ENCODE data around the gene GPS1. TPM values are rescaled to one million over a fixed set of nuclear protein-coding genes. Genes with fewer than 3 reads are reported as not detected.

GPS1 gene
- total and polyA plus RNA-seq, 9 of the 15 experiments (the other 6 are each of a cell fraction or from before 2014, with no cell fraction given): 3.1 to 167 (median 69.9) TPM

DNA sequence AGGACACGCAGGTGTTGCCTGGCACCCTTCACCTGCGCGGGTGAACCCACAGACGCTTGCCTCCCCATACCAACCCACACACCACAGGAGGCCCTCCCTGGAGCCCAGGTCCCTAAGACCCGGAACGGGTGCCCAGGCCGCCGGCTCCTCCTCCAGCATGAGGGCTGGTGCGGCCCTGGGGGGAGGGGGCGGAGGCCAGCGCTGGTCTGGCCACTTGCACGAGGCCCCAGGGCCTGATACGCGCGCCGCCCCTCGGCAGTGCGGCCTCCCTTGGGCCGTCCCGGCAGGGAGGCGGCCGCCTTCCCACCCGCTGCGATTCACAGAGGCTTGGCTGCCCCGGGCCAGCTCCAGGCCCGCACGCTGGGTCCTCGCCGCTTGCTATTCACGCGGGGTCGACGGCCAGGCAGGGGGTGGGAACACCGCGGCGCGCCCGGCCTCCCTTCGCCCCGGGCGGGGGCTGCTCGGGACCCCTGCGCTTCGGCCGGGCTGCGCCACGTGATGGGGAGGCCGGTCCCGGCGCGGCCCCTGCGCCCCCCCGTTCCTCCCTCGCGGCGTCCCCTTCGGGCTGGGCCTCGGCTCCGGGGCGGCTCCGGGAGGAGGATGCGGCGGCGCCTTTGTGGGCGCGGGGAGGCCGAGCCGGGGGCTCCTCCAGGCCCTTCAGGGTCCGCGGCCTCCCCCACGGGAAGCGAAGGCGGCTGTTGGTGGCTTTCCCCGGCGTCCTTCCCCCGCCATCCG lies 45.7 kb downstream of the GPS1 start (continued):
- TF ChIP-seq SFPQ (IDR thresholded peaks at IDR 0.05; ENCODE audit: low read depth, low read length): peak; percentile 52; the same call in 1 of the 2 replicates
- no peak for TF ChIP-seq RREB1 (CRISPR knock-in tag; IDR thresholded peaks at IDR 0.05)
- TF ChIP-seq NONO (IDR thresholded peaks at IDR 0.05; ENCODE audit: low read depth in 2 of 2, low read length in 1 of 2): peak in 1 of 2 experiments; percentile 65; a peak in 1 of 4 replicates
- TF ChIP-seq MAX (CRISPR knock-in tag; IDR thresholded peaks at IDR 0.05): peak; percentile 70; the same call in 1 of the 2 replicates
- TF ChIP-seq NR4A1 (CRISPR knock-in tag; IDR thresholded peaks at IDR 0.05): no peak
- no peak for TF ChIP-seq NR4A1 (tag; IDR thresholded peaks at IDR 0.05)
- TF ChIP-seq ZNF12 (CRISPR knock-in tag; IDR thresholded peaks at IDR 0.05): no peak
- TF ChIP-seq, protein P1, sequence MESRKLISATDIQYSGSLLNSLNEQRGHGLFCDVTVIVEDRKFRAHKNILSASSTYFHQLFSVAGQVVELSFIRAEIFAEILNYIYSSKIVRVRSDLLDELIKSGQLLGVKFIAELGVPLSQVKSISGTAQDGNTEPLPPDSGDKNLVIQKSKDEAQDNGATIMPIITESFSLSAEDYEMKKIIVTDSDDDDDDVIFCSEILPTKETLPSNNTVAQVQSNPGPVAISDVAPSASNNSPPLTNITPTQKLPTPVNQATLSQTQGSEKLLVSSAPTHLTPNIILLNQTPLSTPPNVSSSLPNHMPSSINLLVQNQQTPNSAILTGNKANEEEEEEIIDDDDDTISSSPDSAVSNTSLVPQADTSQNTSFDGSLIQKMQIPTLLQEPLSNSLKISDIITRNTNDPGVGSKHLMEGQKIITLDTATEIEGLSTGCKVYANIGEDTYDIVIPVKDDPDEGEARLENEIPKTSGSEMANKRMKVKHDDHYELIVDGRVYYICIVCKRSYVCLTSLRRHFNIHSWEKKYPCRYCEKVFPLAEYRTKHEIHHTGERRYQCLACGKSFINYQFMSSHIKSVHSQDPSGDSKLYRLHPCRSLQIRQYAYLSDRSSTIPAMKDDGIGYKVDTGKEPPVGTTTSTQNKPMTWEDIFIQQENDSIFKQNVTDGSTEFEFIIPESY (CRISPR knock-in tag; IDR thresholded peaks at IDR 0.05): 0 out of 2 replicates have a peak, but pooled peaks have one; percentile 14
- TF ChIP-seq GTF2F1 (IDR thresholded peaks at IDR 0.05; ENCODE audit: low read depth, low read length): no peak
- TF ChIP-seq MYC (IDR thresholded peaks at IDR 0.05; ENCODE audit: low read depth, low read length): peak; percentile 81; the same call in 1 of the 2 replicates
- no peak for TF ChIP-seq MYC (CRISPR knock-in tag; IDR thresholded peaks at IDR 0.05; ENCODE audit: borderline replicate concordance, low read depth)
- TF ChIP-seq HMGXB4 (CRISPR knock-in tag; IDR thresholded peaks at IDR 0.05): 0 out of 2 replicates have a peak, but pooled peaks have one; percentile 43
- TF ChIP-seq SAFB (IDR thresholded peaks at IDR 0.05; ENCODE audit: borderline replicate concordance, low read depth, low read length): peak; percentile 68
- TF ChIP-seq TSC22D4 (tag; IDR thresholded peaks at IDR 0.05): no peak

All from K562 (cell line).